Psoas muscle (tissue), 8 donors: Measurements from ENCODE around the gene CCNB1. TPM values are rescaled to one million over a fixed set of nuclear protein-coding genes. Genes with fewer than 3 reads are reported as not detected.
"Not testable (repeated sequence)": the region's sequence is repeated elsewhere in the genome, so short reads cannot be mapped to it uniquely, and the experiment has no call there.

Experiments used
- ATAC-seq, 4 donors: fragments of 200-7000 bp; cut with Tn5 transposase; one replicate each; pipeline ENCODE4 v1.9.1; 2020; ENCODE audit warnings: moderate library complexity in 3 of 4, mild to moderate bottlenecking in 2 of 4
- DNase-seq, 2 donors: peaks; one replicate each; pipeline ENCODE4 v3.0.0-alpha.2; 2020
- H3K27ac ChIP-seq: fragments of 200-600 bp; one replicate; pipeline ENCODE4 v1.8.0; 2022
- H3K27me3 ChIP-seq, 3 donors: fragments of 200-600 bp in 1 of 3; one replicate each; pipeline versions ENCODE4 v1.6.1 to v1.8.0; 2013 to 2022; ENCODE audit warnings: low read length in 2 of 3, mild to moderate bottlenecking in 2 of 3, moderate library complexity in 1 of 3; ENCODE audit not compliant: insufficient read depth in 3 of 3
- H3K36me3 ChIP-seq, 2 donors: fragments of 200-600 bp in 1 of 2; one replicate each; pipeline versions ENCODE4 v1.6.1 to v1.8.0; 2013 to 2022; ENCODE audit warnings: low read depth in 1 of 2, mild to moderate bottlenecking in 1 of 2, moderate library complexity in 1 of 2; ENCODE audit not compliant: insufficient read depth in 1 of 2
- H3K4me1 ChIP-seq: fragments of 200-600 bp; one replicate; pipeline ENCODE4 v1.8.0; 2022
- H3K4me3 ChIP-seq: fragments of 200-600 bp; one replicate; pipeline ENCODE4 v1.8.0; 2022; ENCODE audit warnings: mild to moderate bottlenecking
- H3K9me3 ChIP-seq: fragments of 200-600 bp; one replicate; pipeline ENCODE4 v1.8.0; 2022
- CTCF ChIP-seq: fragments of 200-600 bp; IDR thresholded peaks from one replicate; pipeline ENCODE4 v1.8.0; 2022; ENCODE audit warnings: antibody characterized with exemption
- WGBS, 3 donors: extraction: QIAGEN DNeasy Blood & Tissue Kit; methylation state at CpG; one replicate each; pipeline versions ENCODE4 v1.1.6 to v1.1.7; 2013; 5-methylcytosine and 5-hydroxymethylcytosine counted together
- intact Hi-C, 2 donors: fragments of 100-400 bp; cut with DNase I; formaldehyde crosslinking; loops; one replicate each; pipeline versions ENCODE4 v1.11.0 to v1.14.2; 2022
- polyA plus RNA-seq, 3 donors: library from polyadenylated mRNA; stranded (reverse); fragments of 200-250 nt; gene quantifications; one replicate each; pipeline ENCODE4 v1.2.3, GENCODE V29; 2013
- total RNA-seq, 4 donors: library from RNA; stranded (reverse); fragmentation: NEBNext Ultra II Directional in 2 of 4; extraction: Animal tissue kit (Norgen Biotek cat#: 25700) in 2 of 4; gene quantifications; one replicate each; pipeline versions ENCODE4 v1.2.1 to v1.2.4, GENCODE V29; 2021 to 2023
- donor health status: healthy with polysubstance abuse.
- donor health status: DM: no; HTN: no; CAD: no; lungs with moderate emphysema.
- donor health status: Bipolar disorder and iron deficiency.
- donor health status: healthy.
- donor health status: DM: yes; HTN: yes; CAD: no.
- donor health status: DM: no; HTN: no; CAD: no.
- donor health status: DM: no; HTN: no; CAD: no.
- donor health status: DM: yes; HTN: yes; CAD: no.

CCNB1 gene
- total and polyA plus RNA-seq, 7 donors = 1.8 to 12.2 (median 2.7) TPM

- no peak for ATAC-seq
- TF ChIP-seq CTCF = no peak
- Histone ChIP-seq H3K4me1 (no peaks in the 10 kb centered on the region), H3K27ac (no peak overlapping the region), H3K27me3 (no peaks in the 10 kb centered on the region), H3K36me3 (peaks cover 0 to 3% of the 10 kb centered on the region in 2 donors), H3K9me3 (peaks cover 4% of the 10 kb centered on the region), H3K4me3 (no peak overlapping the region)
- WGBS, 3 donors = 83 to 87% (median 86%) methylated on average over 1 of the region's 1 CpG
- no peak for DNase-seq
- intact Hi-C loops = no loop called here
Observed at GRCh38 chr5:69140827-69141226, 26.1 kb upstream of the CCNB1 start.

DNA sequence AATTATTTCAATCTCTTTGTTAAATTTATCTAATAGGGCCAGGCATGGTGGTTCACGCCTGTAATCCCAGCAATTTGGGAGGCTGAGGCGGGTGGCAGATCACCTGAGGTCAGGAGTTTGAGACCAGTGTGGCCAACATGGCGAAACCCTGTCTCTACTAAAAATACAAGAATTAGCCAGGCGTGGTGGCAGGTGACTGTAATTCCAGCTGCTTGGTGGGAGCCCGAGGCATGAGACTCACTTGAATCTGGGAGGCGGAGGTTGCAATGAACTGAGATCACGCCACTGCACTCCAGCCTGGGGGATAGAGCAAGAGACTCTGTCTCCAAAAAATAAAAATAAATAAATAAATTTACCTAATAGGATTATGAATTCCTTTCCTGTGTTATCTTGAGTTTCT is 18.4 kb upstream of the CCNB1 start:
- H3K9me3 ChIP-seq, DNase-seq, H3K36me3 ChIP-seq, H3K27ac ChIP-seq, H3K27me3 ChIP-seq, H3K4me1 ChIP-seq, ATAC-seq, H3K4me3 ChIP-seq, intact Hi-C loops: not testable (repeated sequence)
- WGBS, 3 donors = 95 to 99% (median 95%) methylated on average over 7 of the region's 7 CpGs

DNA sequence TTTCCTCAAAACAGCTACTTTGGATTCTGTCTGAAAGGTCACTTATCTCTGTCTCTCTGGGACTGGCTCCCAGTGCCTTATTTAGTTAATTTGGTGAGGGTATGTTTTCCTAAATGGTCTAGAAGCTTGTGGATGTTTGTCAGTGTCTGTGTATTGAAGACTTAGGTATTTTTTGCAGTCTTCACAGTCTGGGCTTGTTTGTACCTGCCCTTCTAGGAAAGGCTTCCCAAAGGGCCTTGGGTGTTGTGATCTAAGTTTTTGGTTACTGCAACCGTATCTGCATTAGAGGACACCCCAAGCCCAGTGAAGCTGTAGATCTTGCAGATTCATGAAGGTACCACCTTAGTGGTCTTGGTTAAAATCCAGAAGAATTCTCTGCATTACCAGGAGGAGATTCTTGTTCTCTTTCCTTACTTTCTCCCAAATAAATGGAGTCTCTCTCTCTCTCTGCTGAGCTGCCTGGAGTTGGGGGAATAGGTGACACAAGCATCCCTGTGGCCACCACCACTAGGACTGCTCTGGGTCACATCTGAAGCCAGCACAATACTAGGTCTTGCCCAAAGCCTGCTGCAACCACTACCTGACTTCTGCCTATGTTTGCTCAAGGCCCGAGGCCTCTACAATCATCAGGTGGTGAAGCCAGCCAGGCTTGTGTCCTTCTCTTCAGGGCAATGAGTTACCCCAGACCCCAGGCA is 17.8 kb upstream of the CCNB1 start:
- DNase-seq (no peak), ATAC-seq (no peak)
- H3K27me3 ChIP-seq = no peaks in the 10 kb centered on the region
- intact Hi-C loops = no loop called here
- no peak for TF ChIP-seq CTCF
- H3K4me1 ChIP-seq = no peaks in the 10 kb centered on the region
- H3K4me3 ChIP-seq = no peak overlapping the region
- WGBS, 3 donors = 86 to 95% (median 91%) methylated on average over 2 of the region's 2 CpGs
- no peaks in the 10 kb centered on the region for H3K36me3 ChIP-seq
- no peaks in the 10 kb centered on the region for H3K9me3 ChIP-seq
- H3K27ac ChIP-seq = no peak overlapping the region

GRCh38 chr5:69149676-69150010 is 17.3 kb upstream of the CCNB1 start:
- WGBS, 3 donors = 91 to 94% (median 92%) methylated on average over 5 of the region's 5 CpGs
- TF ChIP-seq CTCF = no peak
- no peak overlapping the region for H3K27ac ChIP-seq
- no peaks in the 10 kb centered on the region for H3K9me3 ChIP-seq
- ATAC-seq (no peak), DNase-seq (no peak)
- H3K27me3 ChIP-seq = no peaks in the 10 kb centered on the region
- no peaks in the 10 kb centered on the region for H3K36me3 ChIP-seq
- intact Hi-C loops = no loop called here
- H3K4me1 ChIP-seq = no peaks in the 10 kb centered on the region
- H3K4me3 ChIP-seq = no peak overlapping the region

DNA sequence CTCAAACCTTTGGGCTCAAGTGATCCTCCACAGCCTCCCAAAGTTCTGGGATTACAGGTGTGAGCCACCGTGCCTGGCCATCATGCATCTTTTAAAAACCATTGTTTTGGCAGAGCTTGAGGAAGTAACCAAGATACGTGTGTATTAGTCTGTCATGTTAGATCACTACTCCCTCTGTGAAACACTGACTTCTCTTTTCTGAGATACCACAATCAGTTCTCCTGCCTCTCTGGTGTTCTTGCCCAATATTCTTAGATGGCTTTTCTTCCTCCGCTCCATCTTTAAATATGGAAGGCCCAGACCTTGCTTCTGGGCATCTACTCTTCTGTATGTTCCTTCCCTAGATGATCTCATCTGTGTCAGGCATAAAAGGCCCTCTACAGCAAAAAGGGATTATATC is 14.2 kb upstream of the CCNB1 start:
- DNase-seq (no peak), ATAC-seq (no peak)
- no peak overlapping the region for H3K27ac ChIP-seq
- H3K36me3 ChIP-seq = no peaks in the 10 kb centered on the region
- intact Hi-C loops = no loop called here
- no peak for TF ChIP-seq CTCF
- 73 to 80% (median 80%) methylated on average over 3 of the region's 3 CpGs for WGBS, 3 donors
- H3K4me1 ChIP-seq = no peaks in the 10 kb centered on the region
- no peaks in the 10 kb centered on the region for H3K27me3 ChIP-seq
- H3K4me3 ChIP-seq = no peak overlapping the region
- no peaks in the 10 kb centered on the region for H3K9me3 ChIP-seq
